GM12878 (cell line): ENCODE measurements around the gene GP2. TPM values are rescaled to one million over a fixed set of nuclear protein-coding genes. Genes with fewer than 3 reads are reported as not detected.
"Not testable (repeated sequence)": the region's sequence is repeated elsewhere in the genome, so short reads cannot be mapped to it uniquely, and the experiment has no call there.

Source experiments
- ATAC-seq: fragments of 200-7000 bp; cut with Tn5 transposase; 3 replicates; pipeline ENCODE4 v1.9.1; 2020; ENCODE audit warnings: mild to moderate bottlenecking, moderate library complexity
- BruUV-seq: library from RNA; stranded (reverse); fragments of 400-500 nt; replicated peaks from 2 replicates; lab custom pipeline; 2021; lab: Mats Ljungman, UMichigan
- CTCF ChIA-PET: fragments of 300-600 bp; sonication (Branson Sonifier 250); formaldehyde crosslinking; extraction: SDS; loops from one replicate; lab custom pipeline; 2021; ENCODE audit warnings: inconsistent platforms; lab: Yijun Ruan, JAX
- POLR2A ChIA-PET: fragments of 350-600 bp; formaldehyde crosslinking; extraction: SDS; loops from one replicate; lab custom pipeline; 2021; ENCODE audit warnings: inconsistent platforms; lab: Charles Lee
- RAD21 ChIA-PET: fragments of 300-600 bp; sonication (Branson Sonifier 250); formaldehyde crosslinking; loops from one replicate; lab custom pipeline; 2023; ENCODE audit warnings: antibody characterized with exemption; ENCODE audit not compliant: unreplicated experiment; lab: Charles Lee
- SMC1A ChIA-PET: fragments of 300-600 bp; sonication (Branson Sonifier 250); formaldehyde crosslinking; loops from one replicate; lab custom pipeline; 2023; ENCODE audit not compliant: unreplicated experiment, uncharacterized antibody; lab: Charles Lee
- DNase-seq: peaks from one replicate; pipeline ENCODE4 v3.0.0-alpha.2; 2011; ENCODE audit warnings: low read depth, low spot score
- FAIRE-seq: peaks from 3 replicates; lab custom pipeline; 2011; peaks lifted over from hg19 to GRCh38; lab: Jason Lieb, UNC
- H2AFZ ChIP-seq: 2 replicates; pipeline ENCODE4 v1.6.0; 2011; ENCODE audit warnings: low read depth, low read length, control low read depth; ENCODE audit not compliant: control insufficient read depth
- H3K27ac ChIP-seq: 2 replicates; pipeline ENCODE4 v1.5.1; 2011; ENCODE audit warnings: control low read depth; ENCODE audit not compliant: control insufficient read depth, insufficient read depth
- H3K27me3 ChIP-seq, 2 experiments: replicated peaks in 1 of 2; 2 replicates each; pipeline versions ENCODE4 v1.6.0 to v1.6.1; 2011; ENCODE audit warnings: low read length in 1 of 2; ENCODE audit not compliant: control insufficient read depth in 2 of 2, insufficient read depth in 2 of 2
- H3K36me3 ChIP-seq, 2 experiments: 2 replicates each; pipeline ENCODE4 v1.5.1; 2011; ENCODE audit warnings: low read length in 1 of 2; ENCODE audit not compliant: control insufficient read depth in 2 of 2, insufficient read depth in 2 of 2
- H3K4me1 ChIP-seq: 2 replicates; pipeline ENCODE4 v1.6.1; 2011; ENCODE audit warnings: mild to moderate bottlenecking, low read length, moderate library complexity, mixed read lengths; ENCODE audit not compliant: control insufficient read depth, insufficient read depth
- H3K4me2 ChIP-seq: 2 replicates; pipeline ENCODE4 v1.6.0; 2011; ENCODE audit warnings: control low read depth; ENCODE audit not compliant: control insufficient read depth, insufficient read depth
- H3K4me3 ChIP-seq: fragments of 200-600 bp; sonication (generic); 2 replicates; pipeline ENCODE4 v1.5.1; 2016
- H3K79me2 ChIP-seq: 2 replicates; pipeline ENCODE4 v1.6.0; 2011; ENCODE audit warnings: low read length; ENCODE audit not compliant: control insufficient read depth, insufficient read depth
- H3K9ac ChIP-seq: 2 replicates; pipeline ENCODE4 v1.8.0; 2011; ENCODE audit warnings: low read length, control low read depth, mixed read lengths; ENCODE audit not compliant: control insufficient read depth, insufficient read depth
- H3K9me3 ChIP-seq: replicated peaks from 3 replicates; pipeline ENCODE4 v1.5.1; 2011; ENCODE audit warnings: mild to moderate bottlenecking, low read length; ENCODE audit not compliant: control insufficient read depth, insufficient read depth
- H4K20me1 ChIP-seq: 2 replicates; pipeline ENCODE4 v1.6.0; 2011; ENCODE audit not compliant: control insufficient read depth, insufficient read depth
- EED ChIP-seq: sonication (generic); IDR thresholded peaks from 2 replicates; pipeline ENCODE4 v1.6.1; 2016; ENCODE audit warnings: antibody characterized with exemption, low read depth
- ESRRA ChIP-seq: IDR thresholded peaks from 2 replicates; pipeline ENCODE4 v1.6.1; 2012; ENCODE audit warnings: mild to moderate bottlenecking, low read length, improper control_type of control experiment
- HCFC1 ChIP-seq: fragments of 150-350 bp; IDR thresholded peaks from 2 replicates; pipeline ENCODE4 v1.6.1; 2014; ENCODE audit warnings: low read length
- MEF2B ChIP-seq: fragments of 450-650 bp; IDR thresholded peaks from 2 replicates; pipeline ENCODE4 v1.6.1; 2018; ENCODE audit warnings: mild to moderate bottlenecking, moderate library complexity; ENCODE audit not compliant: partially characterized antibody, poor library complexity, severe bottlenecking
- MYB ChIP-seq: fragments of 150-350 bp; IDR thresholded peaks from 2 replicates; pipeline ENCODE4 v1.6.1; 2014; ENCODE audit warnings: mild to moderate bottlenecking, low read depth, low read length, borderline replicate concordance
- MYC ChIP-seq: IDR thresholded peaks from 2 replicates; pipeline ENCODE4 v1.6.1; 2011; ENCODE audit warnings: mild to moderate bottlenecking, low read length, moderate library complexity, inconsistent platforms; ENCODE audit not compliant: insufficient read depth, insufficient replicate concordance, insufficient read length, severe bottlenecking
- NR2F1 ChIP-seq: fragments of 450-650 bp; conservative IDR thresholded peaks from 2 replicates; pipeline ENCODE4 v1.6.1; 2017; ENCODE audit warnings: mild to moderate bottlenecking
- SMARCA5 ChIP-seq: fragments of 450-650 bp; IDR thresholded peaks from 2 replicates; pipeline ENCODE4 v1.6.1; 2017; ENCODE audit warnings: mild to moderate bottlenecking
- SUPT20H ChIP-seq: IDR thresholded peaks from 2 replicates; pipeline ENCODE4 v1.6.1; 2011; ENCODE audit warnings: low read depth, mild to moderate bottlenecking, low read length, moderate library complexity, borderline replicate concordance; ENCODE audit not compliant: control insufficient read depth
- SUZ12 ChIP-seq: fragments of 200-600 bp; sonication (generic); IDR thresholded peaks from one replicate; pipeline ENCODE4 v1.6.1; 2018; ENCODE audit warnings: antibody characterized with exemption, mild to moderate bottlenecking; ENCODE audit not compliant: unreplicated experiment
- TAF1 ChIP-seq: IDR thresholded peaks from 2 replicates; pipeline ENCODE4 v1.6.1; 2011; ENCODE audit warnings: mild to moderate bottlenecking, low read depth, low read length, borderline replicate concordance
- TARDBP ChIP-seq: IDR thresholded peaks from 2 replicates; pipeline ENCODE4 v1.6.1; 2016; ENCODE audit warnings: borderline replicate concordance
- WRNIP1 ChIP-seq: IDR thresholded peaks from 2 replicates; pipeline ENCODE4 v1.6.1; 2011; ENCODE audit warnings: low read depth, low read length, improper control_type of control experiment, borderline replicate concordance
- WGBS: methylation state at CpG from one replicate; pipeline ENCODE4 v1.1.6; 2016; ENCODE audit warnings: low lambda C conversion rate; ENCODE audit not compliant: insufficient replicate concordance, insufficient coverage; ENCODE audit errors: missing lambda C conversion rate; 5-methylcytosine and 5-hydroxymethylcytosine counted together
- in situ Hi-C: fragments of 300-500 bp; cut with MboI; formaldehyde crosslinking; loops from 9 replicates; pipeline ENCODE4 v1.14.3; 2018; ENCODE audit warnings: mixed read lengths
- intact Hi-C: fragments of 100-400 bp; cut with micrococcal nuclease; formaldehyde crosslinking; loops from one replicate; pipeline ENCODE4 v1.14.2; 2022; ENCODE audit not compliant: unreplicated experiment
- polyA plus RNA-seq, 11 experiments: library from polyadenylated mRNA; depleted of rRNA in 4 of 11; unstranded in 6 of 11; stranded (reverse) in 5 of 11; fragments of >200 nt; fragmentation: Nextera tagmentation in 4 of 11; fragmentation: Illumina TruSeq in 1 of 11; extraction: Ambion mirVana in 4 of 11; extraction: Trizol in 1 of 11; gene quantifications; 1 replicate in 1 of 11; 2 replicates in 10 of 11; pipeline versions ENCODE4 v1.2.1 to v1.2.3, GENCODE V29; 2011 to 2016; ENCODE audit warnings: inconsistent platforms in 2 of 11, missing spikeins in 2 of 11, low read depth in 1 of 11
- total RNA-seq, 4 experiments: library from RNA; depleted of rRNA in 3 of 4; stranded (reverse); fragments of >200 nt in 3 of 4; fragmentation: Illumina TruSeq in 1 of 4; extraction: Trizol in 1 of 4; gene quantifications; 2 replicates each; pipeline versions ENCODE4 v1.2.1 to v1.2.3, GENCODE V29; 2013 to 2021
- TF ChIP-seq, protein P1 (sequence below): IDR thresholded peaks from 2 replicates; pipeline ENCODE4 v1.6.1; 2012; ENCODE audit warnings: improper control_type of control experiment, low read depth, low read length; ENCODE audit not compliant: insufficient replicate concordance
- TF ChIP-seq, protein P2 (sequence below): IDR thresholded peaks from 2 replicates; pipeline ENCODE4 v1.6.1; 2012; ENCODE audit warnings: low read depth, low read length, improper control_type of control experiment

Gene GP2
- total and polyA plus RNA-seq, 10 of the 15 experiments (the other 5 are each of a cell fraction or from before 2014, with no cell fraction given) = 6.9 TPM; not detected in 9

DNA sequence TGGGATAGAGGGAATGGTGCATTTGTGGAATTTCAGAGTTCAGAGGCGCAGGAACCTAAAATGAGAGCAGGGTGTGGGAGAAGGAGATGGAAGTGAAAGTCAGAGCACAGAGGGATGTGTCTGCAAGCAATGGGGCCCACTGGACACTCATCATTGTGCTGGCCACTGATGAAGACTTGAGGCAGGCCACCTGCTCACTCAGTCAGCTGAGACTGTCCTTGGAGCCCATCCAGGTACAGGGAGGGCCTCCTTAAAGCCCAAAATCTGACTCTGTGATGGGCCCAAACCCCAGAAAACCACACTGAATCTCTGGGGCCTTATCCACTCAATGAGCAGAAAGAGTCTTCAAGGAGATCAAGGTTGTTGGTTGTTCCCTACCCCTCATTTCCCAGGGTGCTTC is 5.6 kb downstream of the GP2 start (continued):
- TF ChIP-seq, protein P1, sequence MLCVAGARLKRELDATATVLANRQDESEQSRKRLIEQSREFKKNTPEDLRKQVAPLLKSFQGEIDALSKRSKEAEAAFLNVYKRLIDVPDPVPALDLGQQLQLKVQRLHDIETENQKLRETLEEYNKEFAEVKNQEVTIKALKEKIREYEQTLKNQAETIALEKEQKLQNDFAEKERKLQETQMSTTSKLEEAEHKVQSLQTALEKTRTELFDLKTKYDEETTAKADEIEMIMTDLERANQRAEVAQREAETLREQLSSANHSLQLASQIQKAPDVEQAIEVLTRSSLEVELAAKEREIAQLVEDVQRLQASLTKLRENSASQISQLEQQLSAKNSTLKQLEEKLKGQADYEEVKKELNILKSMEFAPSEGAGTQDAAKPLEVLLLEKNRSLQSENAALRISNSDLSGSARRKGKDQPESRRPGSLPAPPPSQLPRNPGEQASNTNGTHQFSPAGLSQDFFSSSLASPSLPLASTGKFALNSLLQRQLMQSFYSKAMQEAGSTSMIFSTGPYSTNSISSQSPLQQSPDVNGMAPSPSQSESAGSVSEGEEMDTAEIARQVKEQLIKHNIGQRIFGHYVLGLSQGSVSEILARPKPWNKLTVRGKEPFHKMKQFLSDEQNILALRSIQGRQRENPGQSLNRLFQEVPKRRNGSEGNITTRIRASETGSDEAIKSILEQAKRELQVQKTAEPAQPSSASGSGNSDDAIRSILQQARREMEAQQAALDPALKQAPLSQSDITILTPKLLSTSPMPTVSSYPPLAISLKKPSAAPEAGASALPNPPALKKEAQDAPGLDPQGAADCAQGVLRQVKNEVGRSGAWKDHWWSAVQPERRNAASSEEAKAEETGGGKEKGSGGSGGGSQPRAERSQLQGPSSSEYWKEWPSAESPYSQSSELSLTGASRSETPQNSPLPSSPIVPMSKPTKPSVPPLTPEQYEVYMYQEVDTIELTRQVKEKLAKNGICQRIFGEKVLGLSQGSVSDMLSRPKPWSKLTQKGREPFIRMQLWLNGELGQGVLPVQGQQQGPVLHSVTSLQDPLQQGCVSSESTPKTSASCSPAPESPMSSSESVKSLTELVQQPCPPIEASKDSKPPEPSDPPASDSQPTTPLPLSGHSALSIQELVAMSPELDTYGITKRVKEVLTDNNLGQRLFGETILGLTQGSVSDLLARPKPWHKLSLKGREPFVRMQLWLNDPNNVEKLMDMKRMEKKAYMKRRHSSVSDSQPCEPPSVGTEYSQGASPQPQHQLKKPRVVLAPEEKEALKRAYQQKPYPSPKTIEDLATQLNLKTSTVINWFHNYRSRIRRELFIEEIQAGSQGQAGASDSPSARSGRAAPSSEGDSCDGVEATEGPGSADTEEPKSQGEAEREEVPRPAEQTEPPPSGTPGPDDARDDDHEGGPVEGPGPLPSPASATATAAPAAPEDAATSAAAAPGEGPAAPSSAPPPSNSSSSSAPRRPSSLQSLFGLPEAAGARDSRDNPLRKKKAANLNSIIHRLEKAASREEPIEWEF = no peak
- no peak for TF ChIP-seq TAF1
- TF ChIP-seq SUZ12 = no peak
- TF ChIP-seq, protein P2, sequence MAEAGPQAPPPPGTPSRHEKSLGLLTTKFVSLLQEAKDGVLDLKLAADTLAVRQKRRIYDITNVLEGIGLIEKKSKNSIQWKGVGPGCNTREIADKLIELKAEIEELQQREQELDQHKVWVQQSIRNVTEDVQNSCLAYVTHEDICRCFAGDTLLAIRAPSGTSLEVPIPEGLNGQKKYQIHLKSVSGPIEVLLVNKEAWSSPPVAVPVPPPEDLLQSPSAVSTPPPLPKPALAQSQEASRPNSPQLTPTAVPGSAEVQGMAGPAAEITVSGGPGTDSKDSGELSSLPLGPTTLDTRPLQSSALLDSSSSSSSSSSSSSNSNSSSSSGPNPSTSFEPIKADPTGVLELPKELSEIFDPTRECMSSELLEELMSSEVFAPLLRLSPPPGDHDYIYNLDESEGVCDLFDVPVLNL = no peak
- no peak for TF ChIP-seq SMARCA5
- no peak for TF ChIP-seq SUPT20H
- TF ChIP-seq MYB = no peak
- no peak for TF ChIP-seq MYC
- TF ChIP-seq EED = no peak
- no peak for TF ChIP-seq NR2F1
- TF ChIP-seq ESRRA = no peak
- TF ChIP-seq MEF2B = no peak
- TF ChIP-seq TARDBP = no peak
- no peak for TF ChIP-seq WRNIP1
- TF ChIP-seq HCFC1 = no peak

DNA sequence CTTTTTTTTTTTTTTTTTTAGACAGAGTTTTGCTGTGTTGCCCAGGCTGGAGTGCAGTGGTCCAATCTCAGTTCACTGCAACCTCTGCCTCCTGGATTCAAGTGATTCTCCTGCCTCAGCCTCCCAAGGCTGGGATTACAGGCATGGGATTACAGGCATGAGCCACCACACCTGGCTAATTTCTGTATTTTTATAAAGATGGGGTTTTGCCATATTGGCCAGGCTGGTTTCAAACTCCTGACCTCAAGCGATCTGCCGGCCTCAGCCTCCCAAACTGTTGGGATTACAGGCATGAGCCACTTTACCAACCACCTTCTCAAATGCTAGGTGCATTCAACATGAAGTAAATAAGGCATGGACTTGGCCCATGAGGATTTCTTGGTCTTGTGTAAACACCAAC is 6.3 kb downstream of the GP2 start:
- H3K9ac ChIP-seq, SMC1A ChIA-PET, H2AFZ ChIP-seq, BruUV-seq, ATAC-seq, H3K9me3 ChIP-seq, FAIRE-seq, intact Hi-C loops, RAD21 ChIA-PET, H3K4me3 ChIP-seq, in situ Hi-C loops, H3K27me3 ChIP-seq, H3K27ac ChIP-seq, H3K36me3 ChIP-seq, H4K20me1 ChIP-seq, H3K4me1 ChIP-seq, DNase-seq, H3K79me2 ChIP-seq, POLR2A ChIA-PET, H3K4me2 ChIP-seq: not testable (repeated sequence)
- CTCF ChIA-PET = interaction anchor here (0.7 kb wide), 1 partner anchor 14 kb away, joined by 5 read pairs; no protein-coding TSS in a partner anchor
- 33% methylated on average over 2 of the region's 2 CpGs for WGBS
